GM13977 (cell line): ENCODE measurements around the gene TAF3.

Experiments
- DNase-seq: peaks from one replicate; pipeline ENCODE4 v3.0.0; 2012; ENCODE audit warnings: low spot score
- in situ Hi-C: fragments of 300-500 bp; cut with MboI; formaldehyde crosslinking; loops from one replicate; pipeline ENCODE4 v1.12.0; 2022; ENCODE audit warnings: low sequenced_read_pairs, low pct_unique_long_range_greater_than_20kb, mixed read lengths, inconsistent platforms; ENCODE audit not compliant: unreplicated experiment
- TF ChIP-seq, protein P1 (sequence below): IDR thresholded peaks from 2 replicates; pipeline ENCODE4 v1.5.1; 2012; ENCODE audit warnings: mild to moderate bottlenecking, control low read depth; ENCODE audit not compliant: insufficient read depth; ENCODE audit errors: extremely low read depth, missing control alignments

The TAF3 gene

DNA sequence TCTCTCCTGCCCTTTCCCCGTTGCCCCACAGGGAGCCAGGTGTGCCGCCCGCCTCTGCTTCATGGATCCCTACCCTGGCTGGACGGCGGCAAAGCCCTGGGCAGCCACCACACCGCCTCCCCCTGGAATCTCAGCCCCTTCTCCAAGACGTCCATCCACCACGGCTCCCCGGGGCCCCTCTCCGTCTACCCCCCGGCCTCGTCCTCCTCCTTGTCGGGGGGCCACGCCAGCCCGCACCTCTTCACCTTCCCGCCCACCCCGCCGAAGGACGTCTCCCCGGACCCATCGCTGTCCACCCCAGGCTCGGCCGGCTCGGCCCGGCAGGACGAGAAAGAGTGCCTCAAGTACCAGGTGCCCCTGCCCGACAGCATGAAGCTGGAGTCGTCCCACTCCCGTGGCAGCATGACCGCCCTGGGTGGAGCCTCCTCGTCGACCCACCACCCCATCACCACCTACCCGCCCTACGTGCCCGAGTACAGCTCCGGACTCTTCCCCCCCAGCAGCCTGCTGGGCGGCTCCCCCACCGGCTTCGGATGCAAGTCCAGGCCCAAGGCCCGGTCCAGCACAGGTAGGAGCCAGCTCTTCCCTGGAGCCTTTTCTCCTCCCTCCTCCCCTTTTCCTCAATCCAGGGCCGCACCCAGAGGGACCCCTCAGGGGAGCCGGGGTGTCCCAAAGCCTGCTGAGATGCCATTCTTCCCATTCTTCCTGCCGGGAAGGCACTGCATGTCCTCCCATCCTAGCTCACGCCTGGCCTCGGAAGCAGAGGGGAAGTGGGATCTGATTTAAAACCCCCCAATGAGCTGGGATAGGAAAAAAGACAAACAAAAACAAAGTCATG is 240.2 kb downstream of the TAF3 start:
- TF ChIP-seq, protein P1, sequence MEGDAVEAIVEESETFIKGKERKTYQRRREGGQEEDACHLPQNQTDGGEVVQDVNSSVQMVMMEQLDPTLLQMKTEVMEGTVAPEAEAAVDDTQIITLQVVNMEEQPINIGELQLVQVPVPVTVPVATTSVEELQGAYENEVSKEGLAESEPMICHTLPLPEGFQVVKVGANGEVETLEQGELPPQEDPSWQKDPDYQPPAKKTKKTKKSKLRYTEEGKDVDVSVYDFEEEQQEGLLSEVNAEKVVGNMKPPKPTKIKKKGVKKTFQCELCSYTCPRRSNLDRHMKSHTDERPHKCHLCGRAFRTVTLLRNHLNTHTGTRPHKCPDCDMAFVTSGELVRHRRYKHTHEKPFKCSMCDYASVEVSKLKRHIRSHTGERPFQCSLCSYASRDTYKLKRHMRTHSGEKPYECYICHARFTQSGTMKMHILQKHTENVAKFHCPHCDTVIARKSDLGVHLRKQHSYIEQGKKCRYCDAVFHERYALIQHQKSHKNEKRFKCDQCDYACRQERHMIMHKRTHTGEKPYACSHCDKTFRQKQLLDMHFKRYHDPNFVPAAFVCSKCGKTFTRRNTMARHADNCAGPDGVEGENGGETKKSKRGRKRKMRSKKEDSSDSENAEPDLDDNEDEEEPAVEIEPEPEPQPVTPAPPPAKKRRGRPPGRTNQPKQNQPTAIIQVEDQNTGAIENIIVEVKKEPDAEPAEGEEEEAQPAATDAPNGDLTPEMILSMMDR, result no peak
- DNase-seq, result no peak
- in situ Hi-C loops, result no loop called here

DNA sequence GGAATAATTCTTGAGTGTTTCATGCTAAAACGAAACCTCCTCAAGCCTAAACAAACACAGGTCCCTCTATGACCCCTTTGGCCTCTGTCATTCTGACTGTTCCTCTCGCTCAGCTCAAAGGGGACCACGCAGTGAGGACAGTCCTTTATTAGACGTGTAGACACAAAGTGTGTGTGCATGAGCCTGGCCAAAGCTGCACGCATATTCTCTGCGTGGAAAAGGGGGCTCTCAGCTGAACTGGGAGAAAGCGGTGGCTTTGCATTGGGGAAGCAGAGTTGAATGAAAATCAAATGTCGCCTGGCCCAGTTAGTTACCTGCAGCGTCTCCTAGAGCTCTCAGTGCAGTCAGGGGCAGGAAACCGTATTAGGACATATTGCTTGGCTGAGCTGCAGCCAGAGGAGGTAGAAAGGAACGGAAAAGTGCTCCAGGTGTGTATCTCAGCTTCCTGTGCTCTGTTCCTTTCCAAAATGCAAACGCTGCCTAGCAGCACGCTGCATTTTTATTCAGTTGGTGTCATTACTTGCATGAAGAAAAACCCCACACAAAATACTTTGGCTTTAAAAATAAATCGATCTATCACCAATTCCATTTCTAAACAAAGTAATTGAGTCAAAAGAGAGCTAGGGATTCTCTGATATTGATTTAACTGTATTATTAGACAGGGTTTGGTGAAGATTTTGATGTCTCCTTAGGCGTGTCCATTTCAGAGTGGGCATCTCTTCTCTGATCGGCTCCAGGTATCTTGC is 241.1 kb downstream of the TAF3 start:
- TF ChIP-seq, protein P1, result no peak
- no peak for DNase-seq
- in situ Hi-C loops, result no loop called here

DNA sequence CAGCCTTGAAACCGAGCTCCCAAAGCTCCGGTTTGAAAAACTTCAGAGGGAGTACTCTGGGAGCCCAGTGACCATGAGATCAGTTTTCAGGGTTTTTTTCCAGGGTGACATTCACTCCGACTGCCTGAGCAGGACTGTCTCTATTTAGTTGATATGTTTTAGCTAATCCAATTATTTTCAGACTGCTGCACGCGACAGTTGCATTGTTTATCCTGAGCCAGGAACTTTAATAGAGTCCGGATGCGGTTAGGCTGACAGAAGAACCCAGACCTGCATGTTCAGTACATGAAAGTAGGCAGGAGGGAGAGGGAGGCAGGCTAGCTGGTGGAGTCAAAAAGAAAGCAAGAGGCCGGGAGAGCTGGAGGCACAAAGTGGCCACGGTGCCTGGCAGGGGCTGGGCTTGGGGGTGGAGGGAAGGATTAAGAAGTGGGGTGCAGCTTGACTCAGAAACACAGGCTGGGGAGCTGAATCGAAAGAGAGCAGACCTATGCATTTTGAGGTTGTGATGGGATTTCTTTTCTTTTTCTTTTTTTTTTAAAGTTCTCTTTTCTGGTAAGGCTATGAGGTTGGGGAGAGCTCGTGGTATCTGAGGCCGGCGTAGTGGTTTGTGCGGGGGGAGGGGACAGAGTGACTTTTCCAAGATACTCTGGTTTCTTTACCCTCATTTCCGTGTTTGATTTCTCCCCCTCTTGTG is 241.9 kb downstream of the TAF3 start:
- in situ Hi-C loops, result no loop called here
- TF ChIP-seq, protein P1, result no peak
- DNase-seq, result peak; percentile 64

DNA sequence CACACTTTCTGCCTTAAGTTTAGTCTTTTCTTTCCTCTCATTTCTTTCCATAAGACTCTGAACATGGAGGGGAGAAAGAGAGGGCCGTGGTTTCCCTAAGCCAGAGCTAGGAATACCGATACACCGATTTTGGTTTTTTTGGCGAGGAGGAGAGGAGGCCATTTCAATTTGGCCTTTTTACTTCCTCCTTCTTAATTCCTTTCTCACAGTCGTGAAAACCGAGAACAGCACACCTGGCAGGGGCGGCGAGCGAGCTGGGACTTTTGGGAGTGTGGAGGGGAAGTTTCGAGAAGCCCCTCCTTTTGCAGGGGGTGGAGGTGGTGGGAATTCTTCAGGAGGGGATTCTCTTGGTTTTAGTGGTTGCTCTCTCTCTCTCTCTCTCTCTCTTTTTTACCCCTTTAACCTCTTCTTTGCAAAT is 242.4 kb downstream of the TAF3 start:
- TF ChIP-seq, protein P1, result no peak
- in situ Hi-C loops, result no loop called here
- no peak for DNase-seq

DNA sequence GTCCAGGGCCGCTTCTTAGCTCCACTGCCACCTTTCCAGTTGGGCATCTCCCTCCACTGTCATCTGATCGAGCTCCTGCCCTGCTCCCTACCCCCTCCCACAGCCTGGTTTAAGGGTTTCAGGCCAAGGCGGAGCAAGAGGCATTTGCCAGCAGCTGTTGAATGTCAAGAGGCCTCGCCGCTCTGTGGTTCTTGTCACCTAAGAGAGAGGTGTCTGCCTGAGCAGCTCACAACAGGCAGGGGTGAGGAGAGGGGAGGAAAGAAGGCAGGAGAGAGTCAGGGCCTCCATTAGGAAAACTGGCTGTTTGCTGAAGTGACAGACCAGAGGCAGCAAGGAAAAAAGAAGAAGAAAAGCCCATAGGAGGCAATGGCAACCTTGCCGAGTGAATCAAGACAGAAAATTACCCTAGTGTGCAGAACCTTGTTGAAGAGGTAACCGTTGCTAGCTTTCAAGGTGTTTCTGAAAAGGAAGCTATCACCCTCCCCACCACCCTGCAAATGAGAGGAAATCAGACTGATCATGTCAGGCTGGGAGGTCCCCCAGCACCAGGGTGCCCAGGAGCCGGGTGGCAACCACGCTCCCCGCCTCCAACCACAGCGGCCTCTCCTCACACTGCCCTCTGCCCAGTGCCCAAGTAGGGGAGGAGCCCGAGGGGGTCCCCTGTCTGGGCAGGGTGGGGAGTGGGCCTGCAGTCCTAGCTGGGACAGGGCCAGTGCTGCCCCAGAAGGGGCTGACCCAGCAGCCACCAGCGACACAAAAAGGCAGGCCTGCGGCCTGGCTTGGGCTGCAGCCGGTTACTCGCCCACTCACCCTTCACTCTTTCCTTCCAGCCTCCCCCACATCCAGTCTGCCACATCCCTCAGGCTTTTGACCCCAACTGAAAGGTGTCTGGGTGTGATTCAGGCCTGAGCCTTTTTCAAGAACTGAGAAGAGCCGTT is 243.2 kb downstream of the TAF3 start:
- DNase-seq, result peak; percentile 43
- in situ Hi-C loops, result no loop called here
- TF ChIP-seq, protein P1, result no peak
